Tibial nerve (tissue), 4 donors: Measurements from ENCODE around the gene VSX1. TPM values are rescaled to one million over a fixed set of nuclear protein-coding genes. Genes with fewer than 3 reads are reported as not detected.

Experiments used
- DNase-seq, 2 donors: peaks; one replicate each; pipeline ENCODE4 v3.0.0-alpha.2; 2019; ENCODE audit warnings: low spot score in 2 of 2
- H3K27ac ChIP-seq, 4 donors: fragments of 200-600 bp; sonication (generic) in 3 of 4; one replicate each; pipeline ENCODE4 v1.5.1; 2017 to 2019; ENCODE audit warnings: mild to moderate bottlenecking in 1 of 4
- H3K27me3 ChIP-seq, 2 donors: fragments of 200-600 bp; sonication (generic) in 1 of 2; one replicate each; pipeline versions ENCODE4 v1.5.1 to v1.6.0; 2017 to 2019
- H3K36me3 ChIP-seq, 3 donors: fragments of 200-600 bp; sonication (generic); one replicate each; pipeline ENCODE4 v1.5.1; 2018 to 2019
- H3K4me1 ChIP-seq, 4 donors: fragments of 200-600 bp; sonication (generic) in 3 of 4; one replicate each; pipeline ENCODE4 v1.5.1; 2017 to 2019
- H3K4me3 ChIP-seq, 4 donors: fragments of 200-600 bp; sonication (generic) in 3 of 4; one replicate each; pipeline ENCODE4 v1.5.1; 2017 to 2019; ENCODE audit warnings: mild to moderate bottlenecking in 1 of 4, moderate library complexity in 1 of 4
- H3K9me3 ChIP-seq, 4 donors: fragments of 200-600 bp; sonication (generic) in 3 of 4; one replicate each; pipeline ENCODE4 v1.5.1; 2017 to 2019
- EP300 ChIP-seq, 2 donors: sonication (generic); formaldehyde crosslinking; IDR thresholded peaks; one replicate each; pipeline ENCODE4 v1.6.1; 2017; ENCODE audit warnings: antibody characterized with exemption in 2 of 2, mild to moderate bottlenecking in 1 of 2
- POLR2A ChIP-seq, 2 donors: fragments of 450-650 bp; IDR thresholded peaks; one replicate each; pipeline ENCODE4 v1.6.1; 2017; ENCODE audit warnings: antibody characterized with exemption in 2 of 2, mild to moderate bottlenecking in 2 of 2, moderate library complexity in 2 of 2
- WGBS, 2 donors: methylation state at CpG; one replicate each; pipeline ENCODE4 v1.1.5; 2018; 5-methylcytosine and 5-hydroxymethylcytosine counted together
- total RNA-seq, 4 donors: library from RNA; depleted of rRNA; stranded (reverse); fragments of >200 nt; gene quantifications; one replicate each; pipeline ENCODE4 v1.1.0, GENCODE V29; 2016
- TF ChIP-seq, protein P1 (sequence below), 5 experiments: fragments of 200-600 bp in 3 of 5; fragments of 450-650 bp in 2 of 5; sonication (generic) in 3 of 5; IDR thresholded peaks; one replicate each; pipeline ENCODE4 v1.5.1; 2016 to 2019; ENCODE audit warnings: antibody characterized with exemption in 5 of 5, mild to moderate bottlenecking in 3 of 5, moderate library complexity in 2 of 5

The VSX1 gene
- total RNA-seq, 4 donors from 2014 or later, result not detected

DNA sequence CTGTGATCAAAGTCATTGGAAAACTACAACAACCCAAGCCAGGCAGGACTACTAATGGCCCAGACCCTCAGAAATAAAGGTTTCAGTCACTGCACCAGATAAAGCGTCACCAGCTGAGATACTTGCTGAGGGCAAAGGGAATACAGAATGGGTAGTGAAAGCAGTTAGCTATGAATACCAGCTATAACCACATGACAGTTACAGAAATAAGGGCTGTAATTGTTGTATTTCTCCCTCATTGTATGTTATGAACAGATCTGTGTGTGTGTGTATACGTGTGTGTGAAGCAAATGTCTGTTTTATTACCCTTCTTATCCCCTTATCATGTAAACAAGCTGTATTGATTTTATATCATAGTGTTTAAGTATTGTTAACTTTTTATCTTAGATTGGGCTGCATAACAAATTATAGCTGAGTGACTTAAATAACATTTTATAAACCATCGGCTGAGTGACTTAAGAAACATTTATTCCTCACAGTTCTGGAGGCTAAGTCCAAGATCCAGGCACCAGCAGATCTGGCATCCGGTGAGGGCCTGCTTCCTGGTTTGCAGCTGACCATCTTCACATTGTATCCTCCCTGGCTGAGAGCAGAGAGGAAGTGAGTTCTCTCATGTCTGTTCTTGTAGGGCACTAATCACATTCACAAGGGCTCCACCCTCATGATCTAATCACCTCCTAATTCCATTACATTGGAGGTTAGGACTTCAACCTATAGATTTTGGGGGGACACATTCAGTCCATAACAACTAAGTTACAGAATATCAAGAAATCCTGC is 46.0 kb upstream of the VSX1 start:
- Histone ChIP-seq H3K36me3 (no peaks in the 10 kb centered on the region), H3K4me1 (no peaks in the 10 kb centered on the region), H3K27me3 (no peaks in the 10 kb centered on the region), H3K4me3 (no peak overlapping the region), H3K27ac (no peak overlapping the region), H3K9me3 (peaks cover 0 to 9% (median 0%) of the 10 kb centered on the region in 4 donors)
- WGBS, 2 donors, result 67 to 71% methylated on average over 4 of the region's 4 CpGs
- TF ChIP-seq, protein P1, sequence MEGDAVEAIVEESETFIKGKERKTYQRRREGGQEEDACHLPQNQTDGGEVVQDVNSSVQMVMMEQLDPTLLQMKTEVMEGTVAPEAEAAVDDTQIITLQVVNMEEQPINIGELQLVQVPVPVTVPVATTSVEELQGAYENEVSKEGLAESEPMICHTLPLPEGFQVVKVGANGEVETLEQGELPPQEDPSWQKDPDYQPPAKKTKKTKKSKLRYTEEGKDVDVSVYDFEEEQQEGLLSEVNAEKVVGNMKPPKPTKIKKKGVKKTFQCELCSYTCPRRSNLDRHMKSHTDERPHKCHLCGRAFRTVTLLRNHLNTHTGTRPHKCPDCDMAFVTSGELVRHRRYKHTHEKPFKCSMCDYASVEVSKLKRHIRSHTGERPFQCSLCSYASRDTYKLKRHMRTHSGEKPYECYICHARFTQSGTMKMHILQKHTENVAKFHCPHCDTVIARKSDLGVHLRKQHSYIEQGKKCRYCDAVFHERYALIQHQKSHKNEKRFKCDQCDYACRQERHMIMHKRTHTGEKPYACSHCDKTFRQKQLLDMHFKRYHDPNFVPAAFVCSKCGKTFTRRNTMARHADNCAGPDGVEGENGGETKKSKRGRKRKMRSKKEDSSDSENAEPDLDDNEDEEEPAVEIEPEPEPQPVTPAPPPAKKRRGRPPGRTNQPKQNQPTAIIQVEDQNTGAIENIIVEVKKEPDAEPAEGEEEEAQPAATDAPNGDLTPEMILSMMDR (IDR thresholded peaks at IDR 0.05), result no peak
- TF ChIP-seq EP300 (IDR thresholded peaks at IDR 0.05) (no peak), POLR2A (IDR thresholded peaks at IDR 0.05) (no peak)
- no peak for DNase-seq

GRCh38 chr20:25126204-25127029 is 44.5 kb upstream of the VSX1 start:
- peaks cover 0 to 9% (median 0%) of the 10 kb centered on the region in 4 donors for H3K9me3 ChIP-seq
- WGBS, 2 donors, result 74 to 85% methylated on average over 3 to 4 of the region's 4 CpGs
- no peaks in the 10 kb centered on the region for H3K36me3 ChIP-seq
- TF ChIP-seq, protein P1 (IDR thresholded peaks at IDR 0.05), result no peak
- TF ChIP-seq POLR2A (IDR thresholded peaks at IDR 0.05), result no peak
- TF ChIP-seq EP300 (IDR thresholded peaks at IDR 0.05), result no peak
- no peak overlapping the region for H3K4me3 ChIP-seq
- no peaks in the 10 kb centered on the region for H3K4me1 ChIP-seq
- no peaks in the 10 kb centered on the region for H3K27me3 ChIP-seq
- no peak for DNase-seq
- H3K27ac ChIP-seq, result no peak overlapping the region

DNA sequence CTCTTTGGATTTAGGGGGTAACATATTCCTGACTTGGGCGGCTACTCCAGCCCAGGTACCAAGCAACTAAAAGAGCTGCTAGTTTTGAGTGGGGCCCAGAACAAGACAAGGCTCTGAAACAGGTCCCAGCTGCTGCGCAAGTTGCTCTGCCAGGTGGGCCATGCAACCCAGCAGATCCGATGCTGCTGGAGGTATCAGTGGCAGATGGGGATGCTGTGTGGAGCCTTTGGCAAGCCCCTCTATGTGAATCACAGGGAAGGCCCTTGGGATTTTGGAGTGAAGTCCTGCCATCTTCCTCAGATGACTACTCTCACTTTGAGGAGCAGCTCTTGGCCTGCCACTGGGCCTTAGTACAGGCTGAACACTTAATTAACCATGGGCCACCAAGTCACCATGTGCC is 43.7 kb upstream of the VSX1 start:
- TF ChIP-seq EP300 (IDR thresholded peaks at IDR 0.05) (no peak), POLR2A (IDR thresholded peaks at IDR 0.05) (no peak)
- TF ChIP-seq, protein P1 (IDR thresholded peaks at IDR 0.05), result no peak
- no peaks in the 10 kb centered on the region for H3K4me1 ChIP-seq
- no peak for DNase-seq
- peaks cover 0 to 9% (median 0%) of the 10 kb centered on the region in 4 donors for H3K9me3 ChIP-seq
- no peaks in the 10 kb centered on the region for H3K27me3 ChIP-seq
- no peaks in the 10 kb centered on the region for H3K36me3 ChIP-seq
- no peak overlapping the region for H3K4me3 ChIP-seq
- H3K27ac ChIP-seq, result no peak overlapping the region
- 80 to 91% methylated on average over 3 of the region's 3 CpGs for WGBS, 2 donors

GRCh38 chr20:25120920-25121319 is 39.0 kb upstream of the VSX1 start:
- 92 to 95% methylated on average over 2 of the region's 2 CpGs for WGBS, 2 donors
- Histone ChIP-seq H3K27me3 (no peaks in the 10 kb centered on the region), H3K36me3 (no peaks in the 10 kb centered on the region), H3K27ac (no peak overlapping the region), H3K9me3 (no peaks in the 10 kb centered on the region), H3K4me1 (no peaks in the 10 kb centered on the region), H3K4me3 (no peak overlapping the region)
- no peak for TF ChIP-seq POLR2A (IDR thresholded peaks at IDR 0.05)
- TF ChIP-seq, protein P1 (IDR thresholded peaks at IDR 0.05), result no peak
- no peak for TF ChIP-seq EP300 (IDR thresholded peaks at IDR 0.05)
- no peak for DNase-seq

DNA sequence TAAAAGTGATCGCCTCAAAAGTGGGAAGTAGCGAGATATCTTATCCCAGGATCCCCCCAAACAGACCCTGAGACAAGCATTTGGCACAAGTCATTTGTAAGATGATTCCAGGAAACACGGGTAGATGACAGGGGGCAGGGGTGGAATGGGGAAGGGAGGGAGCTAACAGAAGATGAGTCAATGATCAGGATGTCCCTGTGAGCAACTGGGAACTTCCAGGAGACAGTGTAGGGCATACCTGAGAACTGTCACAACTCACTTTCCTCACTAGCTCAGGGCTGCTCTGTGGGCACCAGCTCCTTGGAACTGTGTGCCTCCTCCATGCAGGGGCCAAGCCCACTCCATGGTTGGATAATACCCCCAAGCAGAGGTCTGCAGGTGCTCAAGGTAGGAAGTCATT is 38.5 kb upstream of the VSX1 start:
- Histone ChIP-seq H3K36me3 (no peaks in the 10 kb centered on the region), H3K27ac (no peak overlapping the region), H3K27me3 (no peaks in the 10 kb centered on the region), H3K4me3 (no peak overlapping the region), H3K4me1 (no peaks in the 10 kb centered on the region), H3K9me3 (no peaks in the 10 kb centered on the region)
- TF ChIP-seq EP300 (IDR thresholded peaks at IDR 0.05), result no peak
- TF ChIP-seq, protein P1 (IDR thresholded peaks at IDR 0.05), result no peak
- TF ChIP-seq POLR2A (IDR thresholded peaks at IDR 0.05), result no peak
- DNase-seq, result no peak
- WGBS, 2 donors, result 70 to 74% methylated on average over 3 of the region's 3 CpGs
